CD4-positive, alpha-beta T cell treated with Interleukin-6 for 4 hours (primary cell): ENCODE data around the gene SPDYE4.
"Not testable (repeated sequence)": the region's sequence is repeated elsewhere in the genome, so short reads cannot be mapped to it uniquely, and the experiment has no call there.

Source experiments
- DNase-seq: peaks from one replicate; pipeline ENCODE4 v3.0.0-alpha.2; 2020; ENCODE audit warnings: mixed read lengths

SPDYE4 gene, protein sequence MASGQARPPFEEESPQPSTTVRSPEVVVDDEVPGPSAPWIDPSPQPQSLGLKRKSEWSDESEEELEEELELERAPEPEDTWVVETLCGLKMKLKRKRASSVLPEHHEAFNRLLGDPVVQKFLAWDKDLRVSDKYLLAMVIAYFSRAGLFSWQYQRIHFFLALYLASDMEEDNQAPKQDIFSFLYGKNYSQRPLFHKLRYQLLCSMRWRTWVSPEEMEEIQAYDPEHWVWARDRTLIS

DNA sequence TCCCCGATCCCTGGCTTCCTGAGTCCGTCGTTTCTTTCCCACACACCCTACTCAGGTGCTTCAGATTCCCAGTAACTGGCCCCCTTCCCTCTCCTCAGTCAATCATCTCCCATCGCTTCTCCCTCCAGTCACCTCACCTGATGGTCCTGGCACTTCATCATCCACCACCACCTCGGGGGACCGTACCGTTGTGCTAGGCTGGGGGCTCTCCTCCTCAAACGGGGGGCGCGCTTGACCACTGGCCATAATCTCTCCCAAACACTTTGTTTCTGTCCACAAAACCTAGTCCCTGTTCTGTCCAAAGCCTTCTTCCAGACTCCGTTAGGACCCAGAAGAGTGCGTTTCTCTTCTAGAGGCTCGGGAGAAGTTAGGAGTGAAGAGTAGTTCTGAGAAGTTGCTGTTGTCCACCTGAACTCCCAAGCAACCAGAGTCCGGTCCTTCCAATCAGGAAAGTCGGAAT is at the start of gene SPDYE4:
SPDYE4 (minus strand) TSS at position 410 of the 460 bp plus-strand sequence; CDS start at position 246, 164 bp downstream.
- no peak for DNase-seq

DNA sequence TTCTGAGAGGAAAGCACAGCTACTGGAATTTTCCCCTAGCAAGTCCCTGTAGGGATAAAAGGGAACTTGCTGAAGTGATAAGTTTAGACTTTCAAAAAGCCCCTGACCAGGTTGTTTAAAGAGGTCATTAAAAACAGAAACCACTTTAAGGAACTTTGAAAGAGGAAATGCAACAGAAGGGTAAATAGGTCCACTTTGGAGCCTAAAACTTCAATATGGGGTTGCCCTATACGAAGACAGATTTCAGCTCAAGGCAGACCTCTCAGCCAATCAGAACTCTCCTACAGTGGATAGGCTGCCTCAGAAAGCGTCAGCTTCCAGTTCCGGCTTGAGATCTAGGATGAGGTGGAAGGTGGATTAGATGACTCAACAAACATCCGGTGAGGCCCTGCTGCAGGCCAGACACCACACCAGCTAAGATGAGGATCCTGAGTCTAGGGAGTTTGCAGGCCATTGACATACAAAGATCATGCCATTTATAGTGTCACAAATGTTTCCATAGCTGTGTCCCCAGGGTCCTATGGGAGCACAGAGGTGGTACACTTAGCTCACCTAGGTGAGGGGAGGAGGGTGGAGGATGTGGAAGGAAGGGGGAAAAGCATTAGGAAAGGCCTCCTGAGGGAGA is 48.7 kb upstream of the SPDYE4 start:
- DNase-seq = no peak

DNA sequence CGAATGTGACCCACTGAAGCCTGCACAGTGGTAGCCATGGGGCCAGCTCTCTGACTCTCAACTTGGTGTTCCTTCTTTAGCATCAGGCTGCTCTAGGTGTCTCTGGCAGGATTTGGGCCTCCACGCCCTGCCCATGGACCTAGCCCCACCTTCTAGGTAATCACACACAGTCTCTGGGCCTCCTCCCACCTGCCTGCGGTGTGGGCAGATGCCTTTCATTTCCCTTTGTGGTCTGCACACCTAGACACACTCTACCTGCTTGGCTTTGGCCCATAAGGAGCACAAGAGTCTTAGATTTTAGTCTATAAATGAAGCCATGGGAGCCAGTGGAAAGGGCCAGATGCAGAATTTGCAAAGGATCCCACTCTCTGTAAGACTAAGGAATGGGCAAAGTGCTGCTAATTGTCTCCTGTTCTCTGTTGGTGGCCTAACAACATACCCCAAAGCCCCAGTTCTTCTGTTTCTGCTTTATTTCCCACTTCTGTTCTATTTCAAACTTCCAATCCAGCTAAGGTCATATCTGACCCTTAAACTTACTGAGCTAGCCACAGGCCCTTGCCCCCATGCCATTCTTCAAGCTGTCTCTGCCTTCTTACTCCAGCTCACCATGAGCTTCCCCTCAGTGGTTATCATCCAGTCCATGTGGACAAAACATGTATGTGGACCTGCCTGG is 48.0 kb upstream of the SPDYE4 start:
- no peak for DNase-seq

DNA sequence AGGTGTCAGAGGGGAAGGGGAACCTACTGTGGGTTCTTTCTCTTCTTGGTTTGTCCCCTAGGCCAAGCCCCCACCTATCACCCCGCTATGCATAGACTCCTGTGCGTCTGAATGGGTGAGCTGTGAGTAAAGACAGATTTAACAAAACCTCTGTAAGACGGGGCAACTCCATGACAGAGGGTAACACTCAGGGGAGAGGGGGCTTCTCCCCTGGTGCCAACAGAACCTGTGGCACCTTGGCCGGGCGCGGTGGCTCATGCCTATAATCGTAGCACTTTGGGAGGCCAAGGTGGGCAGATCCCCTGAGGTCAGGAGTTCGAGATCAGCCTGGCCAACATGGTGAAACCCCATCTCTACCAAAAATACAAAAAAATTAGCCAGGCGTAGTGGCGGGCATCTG is 47.0 kb upstream of the SPDYE4 start:
- DNase-seq = not testable (repeated sequence)

DNA sequence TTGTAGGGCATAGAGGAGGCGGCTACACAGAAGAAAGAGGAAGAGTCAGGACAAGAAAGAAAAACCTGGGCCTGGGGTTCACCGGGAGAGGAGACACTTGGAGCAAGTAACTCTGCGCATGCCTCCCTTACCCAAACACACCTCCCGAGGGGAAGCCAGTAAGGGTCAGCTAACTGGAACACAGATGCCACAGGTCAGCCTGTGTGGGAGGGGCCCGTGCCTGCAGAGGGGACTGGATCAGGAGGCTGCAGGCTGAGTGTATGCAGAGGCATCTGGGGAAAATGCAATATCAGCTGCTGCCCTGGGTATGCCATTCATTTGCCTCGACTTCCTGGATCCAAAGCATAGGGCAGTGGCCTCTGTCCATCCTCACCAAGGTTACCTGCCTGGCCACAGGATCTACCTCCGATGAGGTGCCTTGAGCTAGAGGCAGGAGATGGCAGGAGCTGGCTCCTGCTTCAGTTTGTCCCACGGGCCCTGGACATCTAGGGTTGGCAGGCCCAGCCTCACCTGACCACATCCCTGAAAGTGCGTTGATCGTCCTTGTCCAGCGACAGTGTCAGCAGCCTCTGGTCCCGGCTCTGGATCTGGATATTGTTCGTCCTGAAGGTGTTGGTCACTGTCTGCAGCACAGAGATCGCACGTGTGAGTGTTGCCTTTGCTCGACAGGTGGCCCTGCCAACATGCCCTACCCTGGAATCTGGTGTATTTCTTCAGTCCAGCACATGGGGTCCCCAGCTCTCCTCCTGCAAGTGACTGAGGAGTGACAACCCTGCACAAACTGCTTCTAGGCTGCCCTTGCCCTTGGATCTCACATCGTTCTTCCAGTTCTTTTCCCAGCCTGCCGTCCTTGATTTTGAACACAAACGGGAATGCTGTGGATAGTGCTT is 45.4 kb upstream of the SPDYE4 start:
- peak; percentile 7 for DNase-seq

DNA sequence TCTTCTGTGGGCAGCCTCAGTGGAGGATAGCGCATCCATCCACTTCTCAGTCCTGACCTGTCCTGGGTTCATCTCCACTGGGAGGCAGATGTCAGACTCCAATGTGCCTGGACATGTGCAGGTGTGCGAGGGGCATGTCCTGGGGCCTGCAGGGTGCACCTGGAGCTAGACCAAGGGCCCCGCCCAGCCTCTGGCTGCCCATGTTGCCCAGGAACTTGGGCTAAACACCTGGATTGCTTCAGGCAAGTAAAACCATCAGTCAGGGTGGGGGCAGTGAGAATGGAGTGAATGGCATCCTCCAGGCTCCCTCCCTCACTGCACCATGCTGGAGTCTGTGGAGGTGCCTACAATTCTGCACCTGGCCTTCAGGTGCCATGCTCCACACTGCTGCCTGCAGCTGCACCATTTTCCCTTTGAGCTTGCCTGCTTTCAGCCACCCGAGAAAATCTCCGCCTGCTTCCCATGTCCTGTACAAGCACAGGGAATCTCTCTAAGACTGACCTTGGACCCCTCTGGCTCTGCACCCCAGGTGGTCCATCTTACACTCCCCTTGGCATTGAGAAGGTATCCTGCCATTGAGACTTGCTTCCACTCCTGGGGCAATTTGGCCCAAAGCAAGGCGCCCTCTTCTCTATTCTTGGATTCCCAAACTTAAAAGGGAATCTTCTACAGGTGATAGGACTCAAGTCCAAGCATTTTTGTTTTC is 42.9 kb upstream of the SPDYE4 start:
- DNase-seq = no peak

DNA sequence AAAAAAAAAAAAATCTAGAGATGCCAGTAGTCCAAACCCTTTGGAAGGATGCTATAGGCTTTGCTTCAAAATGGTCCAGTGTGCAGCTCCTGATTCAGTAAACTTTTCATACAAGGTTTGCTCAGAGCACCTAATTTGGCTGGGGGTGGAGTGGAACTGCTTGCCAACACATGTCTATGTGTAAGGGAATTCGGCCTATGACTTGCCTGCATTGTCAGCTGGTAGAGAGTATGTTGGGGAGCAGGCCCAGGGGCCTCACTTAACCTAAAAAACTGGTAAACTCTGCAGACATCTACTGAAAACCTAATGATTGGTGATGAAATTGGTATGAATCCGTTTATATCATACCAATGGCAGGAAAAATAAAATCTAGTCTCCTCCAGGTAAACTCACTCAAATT is 42.3 kb upstream of the SPDYE4 start:
- no peak for DNase-seq

DNA sequence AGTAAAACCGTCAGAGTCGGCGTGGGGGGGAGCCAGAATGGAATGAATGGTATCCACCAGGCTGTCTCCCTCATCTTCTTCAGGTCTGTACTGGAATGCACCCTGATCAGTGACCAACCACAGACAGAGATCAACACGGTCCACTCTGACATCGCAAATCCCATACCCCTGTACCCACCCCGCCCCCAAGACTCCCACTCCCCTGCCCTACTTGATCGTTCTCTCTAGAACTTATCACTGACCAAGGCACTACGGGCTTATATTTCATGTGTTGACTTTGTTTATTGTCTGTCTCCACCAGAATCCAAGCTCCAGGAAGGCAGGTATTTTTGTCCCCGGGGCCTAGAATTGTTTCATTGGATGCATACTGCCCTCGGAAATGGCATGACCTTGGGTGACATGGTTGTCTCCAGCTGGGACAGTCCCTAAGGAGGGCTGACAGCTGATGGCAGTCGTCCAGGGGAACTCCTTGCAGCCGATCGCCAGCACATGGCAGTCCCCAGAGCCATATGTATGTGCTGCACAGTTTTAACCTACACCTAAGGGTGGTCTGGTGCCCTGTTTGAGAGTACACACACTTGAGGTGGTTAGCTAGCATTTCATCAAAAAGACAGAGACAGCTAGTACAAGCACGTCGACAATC is 41.3 kb upstream of the SPDYE4 start:
- no peak for DNase-seq

DNA sequence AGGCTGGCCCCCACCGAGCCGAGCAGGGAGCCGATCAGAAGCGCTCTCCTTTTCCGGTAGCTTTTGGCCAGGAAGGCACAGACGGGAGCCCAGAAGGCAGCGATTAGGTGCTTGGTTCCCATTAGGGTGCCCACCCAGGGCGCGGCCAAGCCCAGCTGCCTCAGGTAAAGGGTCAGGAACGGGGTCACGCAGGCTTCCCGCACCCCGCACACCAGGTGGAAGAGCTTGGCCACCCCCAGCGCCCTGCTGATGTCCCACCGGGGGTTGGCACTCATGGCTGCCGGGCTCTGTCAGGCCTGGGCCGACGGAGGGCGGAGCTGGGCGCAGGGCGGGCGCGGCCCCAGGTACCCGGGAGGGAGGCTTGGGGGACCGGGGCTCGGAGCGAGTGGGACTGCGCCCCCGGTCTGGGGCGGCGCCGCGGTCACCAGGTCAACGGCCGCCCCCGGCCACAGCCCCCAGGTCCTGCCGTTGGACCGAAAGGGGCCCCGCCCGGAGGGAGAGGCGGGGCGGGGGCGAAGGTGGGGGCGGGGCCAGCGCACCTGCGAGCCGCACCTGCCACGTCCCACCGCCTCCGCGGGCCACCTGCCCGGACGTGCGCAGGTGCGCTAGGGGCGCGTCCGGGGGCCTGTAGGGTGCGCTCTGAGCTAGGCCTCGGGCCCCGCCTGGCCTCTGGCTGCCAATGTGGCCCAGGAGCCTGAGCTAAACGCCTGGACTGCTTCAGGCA is 40.7 kb upstream of the SPDYE4 start, which contains the start of gene MFSD6L:
MFSD6L (minus strand) TSS at position 520 of the 724 bp plus-strand sequence; CDS start at position 275, 245 bp downstream.
- DNase-seq = no peak

DNA sequence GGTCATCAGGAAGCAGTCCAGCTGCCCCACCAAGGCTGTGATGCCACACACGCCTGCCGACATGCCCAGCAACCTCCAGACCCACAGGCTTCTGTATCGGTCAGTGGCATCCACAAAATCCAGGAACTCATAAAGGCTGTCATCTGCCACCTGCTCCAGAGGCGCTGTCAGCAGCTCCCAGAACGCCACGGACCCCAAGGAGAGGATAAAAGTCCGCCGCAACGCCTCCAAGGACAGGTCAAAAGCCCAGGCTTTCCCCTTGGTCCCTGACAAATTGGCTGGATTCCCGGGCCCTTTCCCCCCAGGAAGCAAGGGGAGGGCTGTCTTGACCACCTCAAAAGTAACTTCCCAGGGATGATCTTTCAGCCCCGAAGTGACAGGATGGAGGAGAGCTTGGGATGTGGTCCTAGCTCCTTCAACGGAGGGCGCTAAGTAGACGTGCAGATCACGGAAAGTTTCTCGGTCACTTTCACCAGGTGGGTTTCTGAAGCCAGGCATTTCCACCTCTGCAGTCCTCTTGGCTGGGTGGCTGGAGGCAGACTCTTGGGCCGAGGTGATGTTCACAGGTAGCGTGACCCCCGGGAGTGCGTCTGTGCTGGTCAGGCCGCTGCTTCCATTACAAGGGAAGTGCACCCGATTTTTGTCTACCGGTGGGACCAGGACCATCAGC is 40.0 kb upstream of the SPDYE4 start:
- DNase-seq = no peak

DNA sequence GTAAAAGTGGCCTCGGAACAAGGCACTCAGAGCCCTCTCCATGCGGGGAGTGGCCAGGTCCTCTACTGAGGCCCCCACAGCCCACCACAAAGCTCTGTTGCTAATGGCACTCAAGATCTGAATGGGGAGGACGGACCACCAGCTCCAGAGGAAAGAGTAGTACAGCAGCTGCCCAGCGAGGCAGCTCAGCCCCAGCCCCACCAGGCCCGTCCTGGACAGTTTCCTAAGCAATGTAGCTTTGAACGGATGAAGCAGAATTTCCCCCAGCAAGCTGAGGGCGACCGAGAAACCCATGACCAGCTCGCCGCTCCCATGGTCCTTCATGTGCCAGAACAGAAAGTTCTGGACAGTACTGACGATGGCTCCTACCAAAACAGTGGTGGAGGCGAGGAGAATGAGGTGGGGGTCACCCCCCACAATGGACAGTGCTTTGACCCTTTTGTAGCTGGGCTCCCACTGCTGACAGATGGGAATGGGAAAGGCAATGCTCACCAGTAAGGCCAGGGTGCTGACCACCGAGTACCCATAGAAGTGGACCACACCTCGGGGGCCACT is 39.4 kb upstream of the SPDYE4 start:
- DNase-seq = no peak

DNA sequence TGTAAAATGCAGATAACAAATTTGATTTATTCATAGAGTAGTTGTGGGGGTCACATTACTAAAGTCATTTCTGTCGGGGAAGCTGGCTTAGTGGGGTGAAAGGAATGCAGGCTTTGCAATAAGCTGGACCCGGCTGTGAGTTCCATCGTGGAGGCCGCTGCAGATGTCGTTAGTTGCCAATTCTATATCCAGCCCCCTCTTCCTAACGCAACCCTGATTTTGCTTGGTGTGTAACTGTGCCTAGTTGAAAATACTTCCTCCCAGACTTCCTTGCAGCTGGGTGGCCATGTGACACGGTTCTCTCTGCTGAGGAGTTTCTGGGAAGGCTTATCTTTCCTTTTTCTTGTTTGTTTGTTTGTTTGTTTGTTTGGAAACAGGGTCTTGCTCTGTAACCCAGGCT is 36.3 kb upstream of the SPDYE4 start:
- no peak for DNase-seq

DNA sequence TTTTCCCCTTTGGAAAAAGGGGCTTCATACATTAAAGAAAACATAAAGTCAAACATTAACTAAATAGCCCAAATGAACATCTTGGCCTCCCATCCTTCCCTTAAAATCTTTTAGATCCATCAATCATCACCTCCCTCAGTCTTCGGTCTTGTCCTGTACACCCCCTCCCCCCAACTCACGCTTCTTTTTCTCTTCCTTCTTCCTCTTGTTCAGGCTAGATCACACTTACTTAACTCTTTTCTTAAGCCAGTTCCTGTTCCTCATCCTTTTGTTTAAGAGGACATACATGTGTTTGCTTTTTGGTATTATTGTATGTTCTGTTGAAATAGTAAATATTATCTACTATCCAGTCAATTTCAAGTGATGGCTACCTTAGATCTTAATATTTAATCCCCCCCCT is 35.3 kb upstream of the SPDYE4 start:
- DNase-seq = no peak

DNA sequence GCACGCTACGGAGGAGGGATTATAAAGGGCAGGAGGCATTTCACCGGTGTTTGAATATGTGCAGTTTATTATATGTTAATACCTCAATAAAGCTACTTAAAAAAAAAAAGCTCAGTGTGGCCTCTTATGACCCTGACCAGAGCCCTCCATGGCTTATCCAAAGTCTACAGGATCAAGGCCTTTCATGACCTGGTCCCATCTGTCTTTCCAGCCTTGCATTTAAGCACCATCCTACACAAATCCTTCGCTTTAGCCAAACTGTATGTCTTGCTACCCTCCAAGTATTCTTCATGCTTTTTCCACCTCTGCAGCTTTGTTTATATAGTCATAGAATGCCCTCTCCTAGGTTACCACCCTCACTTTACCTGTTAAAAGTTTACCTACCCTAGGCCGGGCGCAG is 34.3 kb upstream of the SPDYE4 start:
- no peak for DNase-seq

DNA sequence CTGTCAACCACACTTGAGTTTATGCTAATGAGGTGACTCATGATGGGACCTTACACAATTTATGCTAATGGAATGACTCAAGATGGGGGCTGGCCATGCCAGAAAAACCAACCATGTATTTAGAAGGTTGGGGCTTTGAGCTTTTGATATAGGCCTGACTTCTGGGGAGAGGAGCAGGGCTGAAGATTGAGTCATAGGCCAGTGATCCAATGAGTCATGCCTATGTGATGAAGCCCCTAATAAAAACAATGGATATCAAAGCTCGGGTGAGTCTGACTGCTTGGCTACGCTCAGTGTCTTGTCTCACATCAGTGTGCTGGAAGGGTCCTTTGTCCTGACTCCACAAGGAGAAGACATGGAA is 33.5 kb upstream of the SPDYE4 start:
- no peak for DNase-seq

DNA sequence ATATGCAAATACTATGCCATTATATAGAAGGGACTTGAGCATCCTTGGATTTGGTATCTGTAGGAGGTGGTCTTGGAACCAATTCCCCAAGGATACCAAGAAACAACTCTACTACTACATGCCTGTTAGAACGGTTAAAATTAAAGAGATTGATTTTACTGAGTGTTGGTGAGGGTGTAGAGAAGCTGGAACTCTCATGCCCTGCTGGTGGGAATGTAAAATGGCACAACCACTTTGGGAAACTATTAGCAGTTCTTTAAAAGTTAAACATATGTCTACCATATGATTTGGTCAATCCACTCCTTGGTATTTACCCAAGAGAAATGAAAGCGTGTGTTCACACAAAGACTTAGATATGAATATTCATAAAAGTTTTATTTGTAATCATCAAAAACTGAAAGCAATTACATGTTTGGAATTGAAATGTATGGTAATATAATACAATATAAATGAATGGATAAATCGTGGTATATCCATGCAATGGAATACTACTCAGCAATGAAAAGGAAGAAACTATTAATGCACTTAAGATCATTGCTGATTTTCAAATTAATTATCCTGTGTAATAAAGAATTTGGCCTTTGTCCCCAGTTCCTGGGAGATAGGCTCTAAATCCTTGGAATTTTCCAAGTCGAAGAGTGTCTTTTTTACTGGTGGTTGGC is 33.0 kb upstream of the SPDYE4 start:
- DNase-seq = no peak

DNA sequence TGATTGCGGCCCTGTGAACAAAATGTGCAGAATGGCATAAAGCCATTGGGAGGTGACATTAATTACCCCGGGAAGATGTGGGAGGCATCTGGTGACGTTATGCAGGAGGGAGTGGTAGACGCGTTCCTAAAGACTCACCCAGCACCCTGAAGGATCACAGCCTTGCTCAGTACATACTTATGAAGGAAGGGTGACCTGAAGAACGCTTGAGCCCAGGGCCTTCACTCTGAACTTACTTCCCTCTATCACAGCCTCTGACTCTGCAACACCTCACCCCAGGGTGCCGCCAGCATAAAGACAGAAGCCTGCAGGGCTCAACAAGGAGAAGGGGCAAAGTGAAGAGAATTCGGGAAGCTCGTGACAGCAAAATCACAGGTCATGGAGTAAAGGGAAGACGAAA is 31.4 kb upstream of the SPDYE4 start:
- no peak for DNase-seq

DNA sequence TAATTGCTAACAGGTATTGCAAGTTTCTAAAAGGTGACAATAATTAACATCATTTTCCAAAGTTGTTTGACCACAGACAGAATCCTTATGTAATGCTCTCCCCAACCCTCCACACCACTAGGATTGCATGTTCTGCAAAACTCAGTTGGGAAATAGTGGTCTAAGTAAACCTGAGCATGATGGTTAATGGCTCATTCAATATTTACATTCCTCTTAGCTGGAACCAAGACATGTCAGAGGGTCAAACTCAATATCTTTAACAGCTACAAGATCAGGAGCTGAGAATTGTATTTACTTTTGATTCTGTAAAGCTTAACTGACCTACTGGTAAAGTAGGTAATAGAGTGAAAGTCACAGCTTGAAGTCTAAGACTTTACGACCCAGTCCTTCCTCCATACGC is 30.7 kb upstream of the SPDYE4 start:
- no peak for DNase-seq

DNA sequence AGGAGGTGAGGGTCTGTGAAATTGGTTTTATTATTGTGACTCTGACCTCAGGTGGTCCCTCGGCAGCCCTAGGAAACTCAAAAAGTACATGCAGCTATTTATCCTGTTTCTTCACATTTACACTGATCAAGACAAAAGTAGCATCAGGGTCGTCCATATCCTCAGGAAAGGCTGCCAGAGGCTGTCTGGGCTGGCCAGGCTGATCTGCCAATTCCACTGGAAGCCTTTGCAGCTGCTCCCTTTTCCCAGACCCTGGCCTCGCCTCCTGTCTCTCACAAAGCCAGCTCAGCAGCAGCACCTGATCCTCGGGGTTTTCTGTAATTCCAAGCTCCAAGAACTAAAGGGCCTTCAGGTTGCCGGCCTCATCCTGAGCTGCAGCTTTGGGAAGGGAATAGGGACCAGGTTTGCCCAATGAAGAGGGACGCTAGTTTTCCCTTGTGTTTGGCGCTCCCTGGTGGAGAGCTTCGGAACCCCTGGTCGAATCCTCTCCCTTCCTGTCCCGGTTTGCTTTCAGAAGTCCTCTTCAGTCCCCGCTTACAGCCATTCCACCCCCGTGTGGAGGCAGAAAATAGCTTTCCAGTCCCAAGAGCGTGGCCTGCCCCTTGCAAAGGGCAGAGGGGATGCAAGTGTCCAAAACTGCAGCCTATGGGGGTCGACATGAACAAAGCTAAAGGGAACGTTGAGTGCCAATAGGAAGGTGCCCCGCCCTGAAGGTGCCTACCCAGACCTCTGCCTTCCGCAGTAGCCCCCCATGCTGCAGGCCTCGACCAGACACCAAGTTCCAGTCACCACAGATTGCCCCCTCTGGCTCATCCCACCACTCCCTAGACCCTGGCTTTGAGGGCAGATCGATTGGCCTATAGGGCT is 27.4 kb upstream of the SPDYE4 start:
- peak; percentile 70 for DNase-seq
